ENCODE measurements around the gene DTWD2.
"Not testable (repeated sequence)": the region's sequence is repeated elsewhere in the genome, so short reads cannot be mapped to it uniquely, and the experiment has no call there.

The DTWD2 gene

GRCh38 chr5:118999696-119000095 lies 11.3 kb upstream of the DTWD2 start:
- ChIA-PET CTCF (no interaction called here), POLR2A (no interaction called here)
- DNase-seq (ENCODE audit: extremely low spot score) = no peak
- TF ChIP-seq ARNT (IDR thresholded peaks at IDR 0.05) = no peak
- TF ChIP-seq BHLHE40 (IDR thresholded peaks at IDR 0.05; ENCODE audit: borderline replicate concordance) = no peak

- POLR2A ChIA-PET; DNase-seq (ENCODE audit: extremely low spot score); CTCF ChIA-PET: not testable (repeated sequence)
Measured at GRCh38 chr5:118998861-118999260, 10.5 kb upstream of the DTWD2 start.

- TF ChIP-seq HDGF (IDR thresholded peaks at IDR 0.05; ENCODE audit: borderline replicate concordance) = no peak
- TF ChIP-seq PKNOX1 (IDR thresholded peaks at IDR 0.05) = no peak
- no peak for TF ChIP-seq L3MBTL2 (conservative IDR thresholded peaks at IDR 0.05)
- no peak for TF ChIP-seq FOXA1 (IDR thresholded peaks at IDR 0.05)
- TF ChIP-seq LEF1 (IDR thresholded peaks at IDR 0.05; ENCODE audit: borderline replicate concordance) = no peak
- TF ChIP-seq SP1 (IDR thresholded peaks at IDR 0.05) = no peak
- TF ChIP-seq ARNT (IDR thresholded peaks at IDR 0.05) = no peak
- TF ChIP-seq NFRKB (IDR thresholded peaks at IDR 0.05) = no peak
- no peak for TF ChIP-seq FOXM1 (IDR thresholded peaks at IDR 0.05; ENCODE audit: borderline replicate concordance)
- no peak for TF ChIP-seq CTBP1 (IDR thresholded peaks at IDR 0.05; ENCODE audit: borderline replicate concordance)
- no peak for TF ChIP-seq ELF4 (IDR thresholded peaks at IDR 0.05)
- TF ChIP-seq TARDBP (IDR thresholded peaks at IDR 0.05) = no peak
- no peak for DNase-seq (ENCODE audit: extremely low spot score)
- POLR2A ChIA-PET = no interaction called here
- CTCF ChIA-PET = no interaction called here
Measured at GRCh38 chr5:118996098-118996497, 7.8 kb upstream of the DTWD2 start.

- DNase-seq (ENCODE audit: extremely low spot score) = no peak
- POLR2A ChIA-PET = no interaction called here
- CTCF ChIA-PET = no interaction called here
- no peak for TF ChIP-seq CTBP1 (IDR thresholded peaks at IDR 0.05; ENCODE audit: borderline replicate concordance)
- no peak for TF ChIP-seq BHLHE40 (IDR thresholded peaks at IDR 0.05; ENCODE audit: borderline replicate concordance)
- no peak for TF ChIP-seq HDGF (IDR thresholded peaks at IDR 0.05; ENCODE audit: borderline replicate concordance)
- no peak for TF ChIP-seq LEF1 (IDR thresholded peaks at IDR 0.05; ENCODE audit: borderline replicate concordance)
- TF ChIP-seq TARDBP (IDR thresholded peaks at IDR 0.05) = no peak
- no peak for TF ChIP-seq SUZ12 (IDR thresholded peaks at IDR 0.05)
- TF ChIP-seq ZNF384 (IDR thresholded peaks at IDR 0.05) = no peak
- no peak for TF ChIP-seq FOXK2 (IDR thresholded peaks at IDR 0.05)
- TF ChIP-seq PKNOX1 (IDR thresholded peaks at IDR 0.05) = no peak
Measured at GRCh38 chr5:118994595-118994994, 6.2 kb upstream of the DTWD2 start.

GRCh38 chr5:118993118-118993517 lies 4.8 kb upstream of the DTWD2 start:
- DNase-seq (ENCODE audit: extremely low spot score); POLR2A ChIA-PET; CTCF ChIA-PET: not testable (repeated sequence)

GRCh38 chr5:118992055-118992454 lies 3.7 kb upstream of the DTWD2 start:
- POLR2A ChIA-PET; CTCF ChIA-PET; DNase-seq (ENCODE audit: extremely low spot score): not testable (repeated sequence)

- ChIA-PET POLR2A (interaction anchor here (1.3 kb wide), 1 partner anchor 278 kb away, joined by 5 read pairs; no protein-coding TSS in a partner anchor), CTCF (interaction anchor here (4.0 kb wide), 1 partner anchor 422 kb away, joined by 44 read pairs; no protein-coding TSS in a partner anchor)
- TF ChIP-seq CTBP1 (IDR thresholded peaks at IDR 0.05; ENCODE audit: borderline replicate concordance) (no peak), PKNOX1 (IDR thresholded peaks at IDR 0.05) (no peak), SP1 (IDR thresholded peaks at IDR 0.05) (no peak), TARDBP (IDR thresholded peaks at IDR 0.05) (no peak), BHLHE40 (IDR thresholded peaks at IDR 0.05; ENCODE audit: borderline replicate concordance) (no peak), ZNF384 (IDR thresholded peaks at IDR 0.05) (no peak), L3MBTL2 (conservative IDR thresholded peaks at IDR 0.05) (no peak), FOXM1 (IDR thresholded peaks at IDR 0.05; ENCODE audit: borderline replicate concordance) (no peak), HDGF (IDR thresholded peaks at IDR 0.05; ENCODE audit: borderline replicate concordance) (no peak), ELF4 (IDR thresholded peaks at IDR 0.05) (no peak), LEF1 (IDR thresholded peaks at IDR 0.05; ENCODE audit: borderline replicate concordance) (no peak), FOXA1 (IDR thresholded peaks at IDR 0.05) (no peak), SUZ12 (IDR thresholded peaks at IDR 0.05) (no peak), FOXK2 (IDR thresholded peaks at IDR 0.05) (no peak), ARNT (IDR thresholded peaks at IDR 0.05) (no peak), NFRKB (IDR thresholded peaks at IDR 0.05) (no peak)
- no peak for DNase-seq (ENCODE audit: extremely low spot score)
Measured at GRCh38 chr5:118990582-118990981, 2.2 kb upstream of the DTWD2 start.

- ChIA-PET POLR2A (interaction anchor here (1.3 to 3.4 kb wide), 2 partner anchors 81 to 278 kb away, joined by 5 to 15 read pairs; partner anchors contain the start of gene DMXL1), CTCF (interaction anchor here (0.6 to 4.0 kb wide), 2 partner anchors 9 to 422 kb away, joined by 3 to 44 read pairs; no protein-coding TSS in a partner anchor)
Measured at GRCh38 chr5:118989816-118990215, 1.5 kb upstream of the DTWD2 start.

More at GRCh38 chr5:118989816-118990215, 1.5 kb upstream of the DTWD2 start:
- no peak for DNase-seq (ENCODE audit: extremely low spot score)
- TF ChIP-seq CTBP1 (IDR thresholded peaks at IDR 0.05; ENCODE audit: borderline replicate concordance) (no peak), L3MBTL2 (conservative IDR thresholded peaks at IDR 0.05) (no peak), SUZ12 (IDR thresholded peaks at IDR 0.05) (no peak), BHLHE40 (IDR thresholded peaks at IDR 0.05; ENCODE audit: borderline replicate concordance) (no peak), TARDBP (IDR thresholded peaks at IDR 0.05) (no peak), NFRKB (IDR thresholded peaks at IDR 0.05) (no peak)

Measured in HEK293T (cell line).